Nucleus accumbens (tissue), 56 donors: ENCODE measurements around the gene CCDC138.

ENCODE experiments used
- DNase-seq, 56 donors: peaks; one replicate each; lab custom pipeline; 2025; lab: John Stamatoyannopoulos, UW

The CCDC138 gene

DNA sequence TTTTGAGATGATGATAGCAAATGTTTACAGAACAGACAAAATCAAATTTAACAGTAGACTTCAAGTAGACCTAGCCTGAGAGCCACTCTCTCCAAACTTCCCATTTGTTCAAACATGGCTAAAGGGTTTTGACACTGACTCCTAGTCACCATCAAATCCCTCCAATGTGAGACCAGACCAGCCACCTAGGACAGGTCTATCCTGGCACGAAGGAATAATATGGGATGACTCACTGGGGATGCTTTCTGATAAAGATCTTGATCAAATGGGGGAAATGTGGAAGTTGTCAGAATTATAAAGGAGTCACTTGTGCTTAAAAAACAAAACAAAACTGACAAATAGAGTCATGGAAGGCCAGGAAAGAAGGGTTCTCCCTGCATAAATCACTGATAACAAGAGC is 106.7 kb downstream of the CCDC138 start:
- no peak for DNase-seq

- no peak for DNase-seq
Observed at GRCh38 chr2:108894766-108895165, 108.2 kb downstream of the CCDC138 start.

DNA sequence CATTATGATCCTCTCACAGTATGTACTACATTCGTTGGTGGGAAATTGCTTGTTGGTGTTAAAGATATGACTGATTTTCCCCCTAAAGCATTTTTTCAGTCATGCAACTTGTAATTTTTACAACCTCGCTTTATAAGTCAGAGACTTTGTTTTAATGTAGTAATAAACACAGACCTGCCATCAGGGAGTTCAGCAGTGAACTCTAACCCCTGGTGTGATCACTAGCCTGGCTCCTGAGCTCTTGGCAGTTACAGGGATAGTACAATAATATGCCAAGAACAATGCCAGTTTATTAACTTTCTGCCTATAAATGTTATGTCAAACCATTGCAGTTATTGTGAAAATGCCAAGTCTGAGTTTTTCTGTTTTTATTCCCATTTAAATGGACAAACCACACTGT is 108.6 kb downstream of the CCDC138 start:
- no peak for DNase-seq

DNA sequence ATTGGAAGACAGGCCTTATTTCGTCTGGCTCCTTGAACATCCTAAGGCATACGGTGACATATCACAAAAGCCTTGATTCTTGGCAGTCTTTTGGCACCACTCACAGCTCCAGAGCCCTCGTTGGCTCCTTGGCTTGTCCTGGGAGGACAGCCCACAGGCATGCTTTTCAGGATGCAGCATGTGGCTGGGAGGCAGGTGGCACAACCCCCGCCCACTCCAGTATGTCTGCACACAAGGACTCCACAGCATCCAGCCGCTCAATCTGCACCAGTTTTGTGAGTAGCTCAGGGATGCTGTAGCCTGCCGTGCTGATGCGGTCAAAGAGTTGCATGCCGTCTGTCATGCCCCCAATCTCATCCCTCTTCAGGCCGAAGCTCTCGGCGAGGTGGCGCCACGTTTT is 110.2 kb downstream of the CCDC138 start:
- DNase-seq, result no peak

DNA sequence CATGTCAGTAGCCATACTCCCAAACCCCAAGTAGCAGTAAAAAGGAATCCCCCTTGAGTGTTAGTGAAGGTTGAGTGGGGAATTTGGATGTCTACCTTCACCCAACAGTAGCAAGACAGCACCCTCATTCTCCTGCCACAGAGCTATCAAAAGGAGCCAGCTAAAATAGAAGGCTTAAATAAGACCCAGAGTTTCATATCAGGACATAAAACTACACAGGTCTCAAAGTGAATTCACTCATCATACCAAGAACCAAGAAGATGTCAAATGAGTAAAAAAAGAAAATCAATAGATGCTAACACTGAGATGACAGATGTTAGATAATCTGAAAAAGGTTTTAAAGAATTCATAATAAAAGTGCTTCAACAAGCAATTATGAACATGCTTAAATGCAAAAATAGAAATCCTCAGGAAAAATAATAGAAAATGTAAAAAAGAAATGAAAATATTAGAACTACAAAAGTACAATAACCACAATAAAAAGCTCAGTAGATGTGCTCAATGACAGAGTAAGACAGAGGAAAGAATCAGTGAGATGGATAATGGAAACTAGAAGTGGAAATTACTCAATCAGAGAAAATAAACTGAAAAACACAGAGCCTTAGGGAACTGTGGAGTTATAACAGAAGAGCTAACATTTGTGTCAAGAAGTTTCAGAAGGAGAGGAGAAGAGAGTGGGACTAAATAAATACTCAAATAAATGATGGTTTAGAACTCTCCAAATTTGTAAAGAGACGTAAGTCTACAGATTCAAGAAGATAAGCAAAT is 111.9 kb downstream of the CCDC138 start:
- DNase-seq, result no peak

- no peak for DNase-seq
Observed at GRCh38 chr2:108904680-108905079, 118.1 kb downstream of the CCDC138 start.

- DNase-seq, result no peak
Observed at GRCh38 chr2:108905176-108905575, 118.6 kb downstream of the CCDC138 start.

DNA sequence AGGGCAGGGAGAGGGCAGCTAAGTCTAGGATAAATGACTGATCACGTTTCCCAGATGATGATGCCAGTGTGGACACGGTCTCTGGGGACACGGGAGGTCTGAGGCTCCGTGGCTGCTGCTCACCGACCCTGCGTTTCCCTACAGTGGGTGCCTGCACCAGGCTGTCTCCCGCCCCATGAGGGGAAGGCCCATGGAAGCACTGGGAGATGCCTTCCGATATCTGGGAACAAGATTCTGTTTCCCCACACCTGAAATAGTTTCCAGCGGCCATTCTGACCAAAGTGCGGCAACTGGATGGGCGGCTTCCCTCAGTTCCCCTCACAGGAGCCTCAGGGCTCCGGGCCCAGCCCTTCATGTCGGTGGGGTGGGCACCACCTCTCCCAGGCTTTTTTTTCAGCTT is 119.3 kb downstream of the CCDC138 start:
- no peak for DNase-seq

DNA sequence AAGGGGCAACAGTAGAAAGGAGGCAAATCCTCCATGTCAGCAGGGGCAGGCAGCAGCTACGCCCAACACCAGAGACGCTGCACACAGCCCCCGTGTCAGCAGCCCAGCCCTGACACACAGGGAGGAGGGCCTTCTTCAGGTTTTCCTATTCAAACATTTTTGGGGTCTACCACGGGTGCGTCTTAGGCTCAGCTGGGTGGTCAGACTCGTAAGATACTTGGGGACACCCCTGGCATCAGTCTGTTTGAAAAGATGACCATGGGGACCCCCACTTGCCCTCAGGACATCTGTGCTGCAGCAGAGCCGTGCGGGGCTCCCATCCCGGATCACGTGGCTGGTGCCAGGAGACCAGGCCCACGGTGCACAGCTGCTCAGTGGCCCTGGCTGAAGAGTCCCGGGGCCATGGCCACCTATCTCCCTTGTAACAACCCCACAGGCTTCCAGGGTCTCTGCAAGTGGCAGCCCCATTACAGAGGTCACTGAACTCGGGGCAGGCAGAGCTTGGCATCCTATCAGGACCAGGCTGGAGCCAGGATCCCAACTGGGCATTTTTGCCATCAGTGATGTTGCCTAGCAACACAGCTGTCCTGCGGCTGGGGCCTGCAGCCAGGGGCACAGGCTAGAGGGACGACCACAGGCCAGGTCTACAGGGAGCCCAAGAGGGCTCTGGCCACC is 120.0 kb downstream of the CCDC138 start:
- DNase-seq, result peak in 1 of 56 donors; percentile 34

DNA sequence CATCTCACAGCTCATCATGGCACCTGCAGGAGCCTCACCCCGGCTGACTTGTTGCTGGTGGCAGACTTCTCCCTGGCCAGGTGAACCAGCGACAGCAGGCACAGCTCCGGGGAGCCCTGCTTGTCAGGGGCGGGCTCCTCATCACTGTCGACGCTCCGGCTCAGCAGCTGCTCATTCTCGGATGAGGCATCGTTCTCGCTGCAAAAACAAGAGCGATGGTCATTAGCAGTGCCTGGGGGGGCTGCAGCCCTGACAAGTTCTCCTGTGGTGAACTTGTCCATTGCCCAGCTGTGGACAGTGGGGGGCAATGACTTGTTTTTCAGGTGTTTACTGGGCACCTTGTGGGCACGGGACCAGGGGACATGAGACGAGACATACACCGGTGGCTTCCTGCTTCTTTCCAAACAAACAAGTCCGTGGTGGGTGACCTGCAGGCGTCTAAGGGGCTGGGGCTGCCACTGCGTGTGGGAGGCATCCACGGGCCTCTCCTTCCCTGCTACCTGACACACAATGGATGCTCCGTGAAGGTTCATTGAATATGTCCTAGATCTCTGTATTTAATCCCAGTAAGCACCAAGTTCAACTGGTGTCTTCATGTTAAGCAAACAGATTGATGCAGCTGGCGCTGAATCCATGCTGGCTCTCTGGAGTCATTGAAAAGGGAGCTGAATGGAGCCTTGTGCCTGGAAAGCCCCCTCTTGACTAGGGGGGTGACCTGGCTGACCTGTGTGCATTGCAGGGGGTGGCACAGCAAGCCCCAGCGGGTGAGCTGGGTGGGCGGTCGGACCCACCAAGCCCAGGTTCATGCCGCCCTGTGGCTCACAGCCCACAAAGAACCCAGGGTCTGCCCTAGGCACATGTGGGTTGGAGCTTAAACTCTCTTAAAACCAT is 121.5 kb downstream of the CCDC138 start:
- no peak for DNase-seq

DNA sequence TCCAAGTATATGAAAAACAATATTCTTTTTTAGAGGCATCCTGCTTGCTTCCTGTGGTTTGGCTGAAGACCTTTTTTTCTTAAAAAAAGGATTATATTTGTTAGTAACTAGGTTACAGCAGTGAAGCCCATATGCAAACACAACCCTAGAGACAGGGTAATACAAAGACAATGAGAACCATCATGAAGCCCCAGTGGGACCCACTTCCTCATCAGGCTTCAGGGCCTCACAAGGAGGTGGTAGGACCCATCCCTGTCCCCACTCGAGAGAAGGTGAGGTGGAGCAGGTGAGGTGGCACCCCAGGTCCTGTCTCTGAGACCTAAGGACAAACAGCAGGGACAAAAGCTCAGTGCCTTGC is 122.1 kb downstream of the CCDC138 start:
- no peak for DNase-seq

- DNase-seq, result no peak
Observed at GRCh38 chr2:108909275-108909823, 122.8 kb downstream of the CCDC138 start.

DNA sequence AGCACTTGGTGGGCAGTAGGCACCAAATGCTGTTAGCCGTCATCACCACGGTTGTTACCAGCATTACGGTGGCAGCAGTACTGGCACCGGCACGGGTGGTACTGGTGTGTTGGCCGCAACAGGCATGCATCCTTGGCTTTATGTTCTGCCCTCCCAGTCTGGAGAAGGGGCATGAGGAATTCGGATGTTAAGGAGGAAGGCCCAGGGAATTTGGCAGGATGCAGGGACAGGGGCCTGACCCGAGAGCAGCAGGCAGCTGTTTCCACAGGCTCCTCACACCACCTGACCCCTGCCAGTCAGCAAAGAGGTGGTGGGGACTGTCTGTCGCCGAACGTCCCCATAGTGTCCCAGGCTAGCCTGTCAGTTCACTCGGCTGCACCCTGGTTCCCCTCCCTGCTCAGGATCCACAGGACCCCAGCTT is 123.5 kb downstream of the CCDC138 start:
- DNase-seq, result no peak

- no peak for DNase-seq
Observed at GRCh38 chr2:108910541-108911396, 124.2 kb downstream of the CCDC138 start.

- DNase-seq, result no peak
Observed at GRCh38 chr2:108911401-108911800, 124.8 kb downstream of the CCDC138 start.

GRCh38 chr2:108911807-108912628 is 125.4 kb downstream of the CCDC138 start:
- DNase-seq, result no peak

DNA sequence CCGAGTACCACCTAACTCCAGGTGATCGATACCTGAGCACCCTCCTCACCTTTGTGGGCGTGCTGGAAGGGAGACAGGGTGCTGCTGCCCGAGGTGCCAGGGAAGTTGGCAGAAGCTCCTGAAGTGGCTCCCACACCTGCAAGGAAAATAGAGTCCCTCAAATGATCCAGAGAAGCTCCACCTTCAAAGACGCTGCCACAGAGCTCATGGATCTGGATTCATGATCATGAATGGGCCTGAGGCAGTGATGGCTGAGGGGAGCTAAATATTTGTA is 126.0 kb downstream of the CCDC138 start:
- DNase-seq, result no peak

- DNase-seq, result no peak
Observed at GRCh38 chr2:108916122-108916795, 129.7 kb downstream of the CCDC138 start.
